Muscle of arm (tissue), 12 donors: ENCODE results near the gene SRXN1. TPM values are rescaled to one million over a fixed set of nuclear protein-coding genes. Genes with fewer than 3 reads are reported as not detected.
A peak's percentile ranks its signal among the peaks of the same experiment; 100 is the strongest.

Experiments
- DNase-seq: peaks from one replicate; pipeline ENCODE4 v3.0.0-alpha.2; 2013
- polyA plus RNA-seq, 12 donors: library from polyadenylated mRNA; unstranded; fragments of 120-200 nt; gene quantifications; one replicate each; pipeline ENCODE4 v1.2.1, GENCODE V29; 2013; ENCODE audit not compliant: insufficient read length in 12 of 12

SRXN1 gene
- polyA plus RNA-seq, 12 donors: 5.2 to 13.0 (median 8.3) TPM; not detected in 1

DNA sequence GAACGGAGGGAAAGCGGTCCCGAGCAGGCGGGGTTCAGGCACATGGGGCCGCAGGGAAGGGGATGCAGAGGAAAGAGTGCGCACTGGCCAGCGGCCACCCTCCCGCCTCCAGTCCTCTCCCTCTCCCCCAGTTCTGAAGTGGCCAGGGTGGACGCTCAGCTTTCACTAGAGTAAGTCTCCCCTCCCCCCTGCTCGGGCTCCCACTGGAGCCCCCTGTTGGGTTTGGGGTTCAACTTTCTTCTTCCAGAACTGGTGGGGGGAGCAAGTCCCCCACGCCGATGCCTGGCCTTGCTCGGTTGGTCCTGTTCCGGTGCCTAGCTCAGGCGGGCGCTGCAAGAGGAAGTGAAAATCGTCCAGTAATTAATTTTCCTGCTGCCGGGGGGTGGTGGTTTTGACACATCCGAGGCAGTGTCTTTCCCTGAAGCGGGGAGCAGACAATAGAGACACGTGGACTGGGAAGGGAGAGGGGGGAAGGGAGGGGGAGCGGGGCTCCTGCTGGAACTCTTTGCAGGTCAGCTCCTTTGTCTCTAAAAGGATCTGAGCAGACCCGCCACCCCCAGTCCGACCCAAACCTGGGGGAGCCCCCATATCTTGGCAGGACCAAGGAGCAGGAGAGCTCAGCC is 23.4 kb upstream of the SRXN1 start:
- no peak for DNase-seq

- peak; percentile 82 for DNase-seq
These were observed 22.7 kb upstream of the SRXN1 start, which contains the start of gene SCRT2 for GRCh38 chr20:675453-676314. TSS of gene SCRT2 (minus strand) at chr20:675802. CDS start at chr20:675601, 201 bp downstream.

DNA sequence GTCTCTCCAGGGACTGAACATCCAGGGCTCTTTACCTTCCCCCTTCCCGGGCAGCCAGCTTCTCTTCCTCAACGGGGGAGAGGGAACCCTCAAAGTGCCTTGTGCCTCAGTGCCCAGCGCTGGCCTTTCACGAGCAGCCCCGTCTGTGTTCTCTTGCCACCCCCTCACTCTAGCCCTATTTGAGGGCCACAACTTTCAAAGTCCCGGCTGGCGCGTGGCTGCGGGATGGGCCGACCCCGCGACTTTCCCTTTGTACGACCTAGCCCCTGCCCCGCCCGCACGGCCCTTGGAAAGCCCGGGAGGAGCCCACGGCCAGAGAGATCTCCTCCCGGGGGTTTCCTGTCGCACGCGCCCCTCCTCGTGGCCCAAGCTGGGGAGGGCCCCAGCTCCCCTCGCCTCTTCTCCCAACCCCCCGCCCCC is 22.0 kb upstream of the SRXN1 start:
- no peak for DNase-seq

- no peak for DNase-seq
These were observed 20.6 kb upstream of the SRXN1 start for GRCh38 chr20:673603-674001.

- DNase-seq: no peak
These were observed 20.1 kb upstream of the SRXN1 start for GRCh38 chr20:672963-673602.

GRCh38 chr20:671252-672030 is 18.4 kb upstream of the SRXN1 start:
- DNase-seq: no peak

DNA sequence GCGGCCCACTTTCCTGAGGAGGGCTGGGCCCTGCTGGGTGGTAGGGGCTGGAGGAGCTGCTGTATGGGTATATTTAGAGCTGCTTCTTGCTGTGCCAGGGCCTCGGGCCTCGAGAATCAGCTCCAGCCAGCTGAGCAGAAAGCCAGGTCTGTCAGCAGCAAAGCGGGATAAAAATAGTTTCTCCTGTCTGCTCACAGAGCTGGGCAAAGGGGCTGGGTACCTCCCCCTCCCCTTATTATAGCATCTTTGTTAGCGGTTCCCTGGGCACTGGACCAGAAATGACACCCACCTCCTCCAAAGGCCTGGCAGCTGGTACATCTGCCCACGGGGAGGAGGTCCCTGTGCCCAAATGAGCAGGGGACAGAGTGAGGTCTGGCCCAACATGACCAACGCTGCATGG is 16.6 kb upstream of the SRXN1 start:
- DNase-seq: no peak

- no peak for DNase-seq
These were observed 15.6 kb upstream of the SRXN1 start for GRCh38 chr20:668638-669037.

- DNase-seq: no peak
These were observed 15.1 kb upstream of the SRXN1 start for GRCh38 chr20:668050-668449.

DNA sequence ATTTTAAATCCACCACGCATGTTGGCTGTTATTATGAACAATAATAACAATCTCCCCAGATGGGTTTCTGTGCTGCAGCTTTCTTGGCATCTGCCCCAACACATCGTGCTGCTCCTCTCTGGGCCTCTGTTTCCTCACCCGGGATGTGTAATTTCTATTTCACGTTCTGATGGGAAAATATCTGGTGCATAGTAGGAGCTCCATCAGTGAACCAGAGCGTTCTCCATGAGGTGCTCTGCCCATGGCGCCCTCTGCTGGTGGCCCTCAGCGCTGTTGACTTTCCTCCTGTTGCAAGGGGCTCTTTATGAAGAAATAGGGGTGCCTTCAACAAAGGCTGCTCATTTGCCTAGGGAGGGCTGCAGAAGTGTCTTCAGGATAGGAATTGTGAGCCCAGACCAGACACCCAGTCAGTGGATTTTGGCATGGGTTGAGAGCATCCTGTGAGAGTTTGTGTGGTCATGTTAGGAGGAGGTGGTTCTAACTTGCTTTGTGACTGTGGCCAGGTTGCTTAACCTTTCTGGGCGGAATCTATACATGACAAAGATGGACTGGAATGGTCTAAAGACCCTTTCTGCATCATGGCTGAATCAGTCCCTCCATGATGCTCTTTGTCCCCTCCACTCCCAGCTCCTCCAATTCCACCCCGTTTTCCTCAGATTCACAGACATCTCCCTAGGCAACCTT is 14.5 kb upstream of the SRXN1 start:
- DNase-seq: no peak

DNA sequence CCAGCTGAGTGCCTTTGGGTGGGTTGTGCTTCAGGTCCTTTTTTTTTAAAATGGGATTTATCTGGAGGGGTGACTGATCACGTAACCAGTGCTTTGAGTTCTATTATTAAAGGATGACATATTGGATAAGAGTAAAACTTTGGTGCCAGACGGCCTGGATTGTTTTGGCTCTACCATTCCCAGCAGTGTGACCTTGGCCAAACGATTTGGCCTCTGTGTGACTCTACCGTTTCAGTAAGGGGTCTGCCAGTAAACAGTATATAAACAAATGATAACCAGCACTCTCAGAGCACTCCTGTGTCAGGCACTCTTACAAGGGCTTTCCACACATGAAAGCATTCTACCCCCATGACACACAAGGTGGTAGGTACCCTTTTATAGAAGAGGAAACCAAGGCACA is 13.9 kb upstream of the SRXN1 start:
- DNase-seq: no peak

DNA sequence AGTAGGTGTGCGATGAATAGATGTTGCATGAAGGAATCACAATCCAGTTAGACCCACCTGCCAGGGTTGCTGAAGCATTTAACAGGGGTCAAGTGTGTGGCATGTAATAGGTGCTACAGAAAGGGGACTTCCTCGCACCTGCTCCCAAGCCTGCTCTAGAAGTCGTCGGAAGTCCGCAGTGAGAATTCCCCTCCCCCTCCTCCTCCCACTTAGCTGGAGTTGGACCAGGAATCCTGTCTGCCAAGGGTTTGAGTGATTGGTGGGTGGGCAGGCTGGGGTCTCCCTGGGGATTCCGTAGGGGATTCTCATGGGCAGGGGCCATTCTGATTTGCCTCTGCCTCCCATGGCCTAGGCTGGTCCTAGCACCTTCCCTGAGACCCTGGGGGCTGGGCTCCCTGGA is 12.3 kb upstream of the SRXN1 start:
- no peak for DNase-seq

DNA sequence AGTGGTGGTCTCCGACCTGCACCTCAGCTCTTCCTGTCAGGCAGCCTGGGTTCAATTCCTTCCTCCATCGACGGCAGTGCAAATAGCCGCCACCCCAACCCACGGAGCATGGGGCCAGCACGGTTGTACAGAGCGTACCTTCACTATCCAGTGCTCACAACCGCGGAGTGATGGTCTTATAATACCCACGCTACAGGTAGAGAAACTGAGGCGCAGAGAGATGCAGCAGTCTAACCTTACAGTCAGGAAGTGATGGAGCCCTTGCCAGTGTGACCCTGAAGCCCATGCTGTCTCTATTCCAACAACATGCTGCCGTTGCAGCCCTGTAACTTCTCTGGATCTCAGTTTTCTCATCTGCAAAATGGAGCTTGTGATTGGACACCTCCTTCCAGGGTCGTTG is 11.6 kb upstream of the SRXN1 start:
- DNase-seq: no peak

GRCh38 chr20:664151-664550 is 11.2 kb upstream of the SRXN1 start:
- no peak for DNase-seq

GRCh38 chr20:663315-664090 is 10.5 kb upstream of the SRXN1 start:
- DNase-seq: no peak

- DNase-seq: no peak
These were observed 9.5 kb upstream of the SRXN1 start for GRCh38 chr20:662277-663192.

DNA sequence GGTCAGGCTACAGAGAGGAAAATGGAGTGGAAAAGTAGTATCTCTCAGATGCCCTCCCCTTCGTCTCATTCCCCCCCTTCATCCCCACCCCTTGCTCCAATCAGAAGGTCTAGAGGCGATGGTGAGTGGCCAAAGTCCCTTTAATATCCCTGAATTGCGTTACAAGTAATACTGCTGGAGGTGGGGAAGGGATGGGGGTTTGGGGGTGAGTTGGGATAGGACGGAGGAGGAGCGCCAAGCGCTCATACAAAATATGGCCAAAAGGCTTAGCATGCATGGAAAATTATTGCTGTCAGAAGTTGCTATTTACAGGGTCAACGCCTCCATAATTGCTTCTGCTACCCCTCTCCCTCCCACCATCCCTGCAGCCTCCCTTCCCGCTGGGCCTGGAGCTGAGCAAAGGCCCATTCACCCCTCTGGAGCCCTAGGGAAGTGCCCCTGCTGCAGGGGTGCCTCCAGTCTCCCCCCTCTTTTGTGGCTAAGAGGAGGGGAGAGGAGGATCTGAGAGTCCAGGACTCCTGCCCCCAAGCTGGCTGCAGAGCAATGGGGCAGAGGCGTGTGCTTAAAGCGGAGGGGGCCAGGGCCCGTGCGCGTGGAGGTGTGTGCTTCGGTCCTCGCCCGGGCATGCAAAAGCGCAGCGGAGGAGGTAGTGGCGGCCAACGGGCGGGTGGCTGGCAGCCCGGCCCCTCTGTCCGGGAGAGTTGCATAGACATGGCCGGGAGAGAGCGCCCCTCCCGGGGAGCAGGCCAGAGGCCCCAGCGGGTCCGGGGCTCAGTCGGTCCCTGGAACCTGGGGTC is 8.7 kb upstream of the SRXN1 start:
- no peak for DNase-seq

GRCh38 chr20:658731-659291 is 5.8 kb upstream of the SRXN1 start:
- DNase-seq: no peak
